GM19240 (cell line): ENCODE data around the gene FOXP1.

Experiments
- DNase-seq: peaks from one replicate; pipeline ENCODE4 v3.0.0; 2011; ENCODE audit warnings: low spot score; ENCODE audit not compliant: insufficient read length

FOXP1 gene

GRCh38 chr3:71378509-71378908, 205.0 kb downstream of the FOXP1 start:
- no peak for DNase-seq

GRCh38 chr3:71376911-71377310, 206.6 kb downstream of the FOXP1 start:
- no peak for DNase-seq

- no peak for DNase-seq
Measured at GRCh38 chr3:71376503-71376902, 207.0 kb downstream of the FOXP1 start.

DNA sequence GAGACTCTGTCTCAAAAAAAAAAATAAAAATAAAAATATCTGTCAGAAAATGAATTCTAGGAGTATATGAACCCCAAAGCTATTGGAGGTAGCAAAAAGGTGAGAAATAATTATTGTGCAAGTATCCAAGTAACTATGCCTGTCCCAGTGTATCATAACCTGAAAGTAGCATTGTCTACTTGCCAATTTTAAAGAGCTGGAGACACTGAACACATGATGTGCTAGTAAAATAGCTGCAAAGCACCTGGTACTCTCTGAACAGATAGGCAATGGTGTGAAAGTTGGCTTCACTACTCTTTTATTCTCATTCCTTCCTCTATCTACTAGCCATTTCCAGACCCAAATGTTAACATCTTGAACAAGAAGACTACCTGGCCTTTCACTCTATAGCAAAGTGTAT, 208.9 kb downstream of the FOXP1 start:
- no peak for DNase-seq

GRCh38 chr3:71372911-71373637, 210.5 kb downstream of the FOXP1 start:
- no peak for DNase-seq

- DNase-seq, result no peak
Measured at GRCh38 chr3:71372241-71372768, 211.2 kb downstream of the FOXP1 start.

DNA sequence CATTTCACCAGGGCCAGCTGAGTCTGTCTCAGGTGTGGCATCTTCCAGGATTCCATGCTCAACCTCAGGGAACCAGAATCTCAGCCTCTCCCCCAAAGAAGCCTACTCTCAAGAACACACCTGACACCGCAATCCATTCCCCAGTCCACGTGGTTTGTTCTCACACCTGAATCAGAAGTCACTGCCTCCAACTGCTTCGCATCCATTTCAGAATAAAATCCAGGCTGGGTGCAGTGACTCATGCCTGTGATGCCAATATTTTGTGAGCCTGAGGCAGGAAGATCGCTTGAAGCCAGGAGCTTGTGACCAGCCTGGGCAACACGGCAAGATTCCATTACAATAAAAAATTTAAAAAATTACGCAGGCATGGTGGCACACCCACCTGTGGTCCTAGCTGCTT, 212.2 kb downstream of the FOXP1 start:
- no peak for DNase-seq

DNA sequence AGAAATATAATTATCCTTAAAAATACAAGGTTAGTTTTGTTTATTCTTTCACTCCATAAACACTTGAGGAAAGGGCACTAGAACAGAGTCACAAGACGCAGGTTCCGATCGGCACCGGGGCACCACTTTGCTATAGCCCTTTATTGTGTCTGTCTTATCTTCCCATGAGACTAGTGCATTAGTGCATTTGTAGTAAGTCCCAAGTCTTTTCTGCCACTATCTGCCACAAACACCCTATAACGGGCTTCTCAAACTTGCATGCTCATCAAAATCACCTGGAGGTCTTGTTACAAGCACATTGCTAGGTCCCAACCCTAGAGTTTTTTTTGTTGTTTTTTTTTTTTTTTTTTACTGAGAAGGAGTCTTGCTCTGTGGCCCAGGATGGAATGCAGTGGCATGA, 213.1 kb downstream of the FOXP1 start:
- no peak for DNase-seq

DNA sequence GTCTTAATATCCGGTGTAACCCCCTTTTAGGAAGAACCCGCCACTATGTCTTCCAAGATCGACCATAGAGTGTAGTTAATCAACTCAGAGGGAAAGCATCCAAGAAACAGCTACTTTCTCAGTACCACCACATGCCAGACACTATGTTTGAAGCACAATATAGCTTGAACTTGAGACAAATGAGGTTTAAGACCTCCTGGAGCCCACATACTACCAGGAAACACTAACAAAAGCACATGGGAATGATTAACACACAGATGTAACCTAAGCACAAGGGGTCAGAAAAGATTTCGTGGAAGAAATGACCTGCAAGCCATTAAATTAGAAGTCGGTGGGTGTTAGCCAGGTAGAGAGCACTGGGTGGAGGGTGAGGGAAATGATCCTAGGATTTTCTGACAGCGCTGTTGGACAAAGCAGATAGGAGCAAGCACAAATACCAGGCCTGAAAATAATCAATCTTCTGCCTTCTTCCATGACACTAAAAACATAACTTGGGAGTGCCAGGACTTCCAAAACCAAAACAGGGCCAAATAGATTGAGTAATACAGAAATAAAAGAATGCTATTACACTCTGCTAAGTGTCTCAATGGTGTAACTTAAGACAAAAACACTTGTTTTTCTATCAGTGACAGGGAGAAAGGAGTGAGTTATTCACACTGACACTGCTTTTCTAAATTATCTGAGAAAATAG, 213.7 kb downstream of the FOXP1 start:
- no peak for DNase-seq

DNA sequence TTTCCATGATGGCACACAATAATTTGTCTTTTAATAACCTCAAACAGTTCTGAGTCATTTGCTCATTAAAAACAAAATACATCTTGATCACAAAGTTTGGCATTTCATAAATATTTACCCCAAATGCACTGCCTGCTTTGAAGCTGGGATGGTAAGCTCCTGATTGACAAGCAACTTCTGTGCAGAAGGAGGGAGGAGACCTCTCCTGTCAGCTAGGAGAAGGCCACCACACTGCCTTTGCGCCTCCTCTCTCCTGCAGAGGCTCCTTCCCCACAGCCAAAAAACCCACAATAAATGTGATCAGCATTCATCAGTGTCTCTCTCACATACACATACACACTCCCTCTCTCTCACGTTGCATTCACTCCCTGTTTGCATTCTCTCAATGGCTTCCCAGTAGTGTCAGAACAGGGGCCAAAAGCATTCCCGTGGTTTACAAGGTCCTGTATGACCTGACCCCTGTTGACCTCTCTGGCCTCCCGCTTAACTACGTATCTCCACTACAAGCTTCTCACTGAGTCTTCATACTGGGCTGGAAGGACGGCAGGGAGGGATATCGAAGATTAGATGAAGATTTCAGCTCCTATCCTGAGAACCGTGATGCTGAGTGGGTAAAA, 216.4 kb downstream of the FOXP1 start:
- DNase-seq, result no peak

- no peak for DNase-seq
Measured at GRCh38 chr3:71361334-71361890, 222.1 kb downstream of the FOXP1 start.

GRCh38 chr3:71360764-71361163, 222.8 kb downstream of the FOXP1 start:
- no peak for DNase-seq

DNA sequence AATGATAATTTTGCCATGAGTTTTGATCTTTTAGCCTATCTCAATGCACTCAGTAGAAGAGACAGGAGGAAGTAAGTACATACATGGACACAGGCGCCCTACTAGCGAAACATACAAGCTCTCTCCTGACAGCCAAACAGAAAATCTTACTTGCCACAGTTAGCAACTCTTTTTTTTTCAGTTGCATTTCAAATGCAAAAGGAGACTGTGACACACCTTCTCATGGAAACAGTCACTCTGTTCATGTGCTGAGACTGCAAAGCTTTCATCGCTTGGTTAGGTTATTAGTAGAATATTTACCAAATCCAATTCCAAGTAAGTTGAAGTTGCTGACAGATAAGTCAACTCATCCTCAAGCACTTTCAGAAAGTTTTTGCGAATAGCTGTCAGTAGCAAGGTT, 223.3 kb downstream of the FOXP1 start:
- no peak for DNase-seq

- DNase-seq, result no peak
Measured at GRCh38 chr3:71358243-71358642, 225.3 kb downstream of the FOXP1 start.

GRCh38 chr3:71356265-71356664, 227.3 kb downstream of the FOXP1 start:
- no peak for DNase-seq

DNA sequence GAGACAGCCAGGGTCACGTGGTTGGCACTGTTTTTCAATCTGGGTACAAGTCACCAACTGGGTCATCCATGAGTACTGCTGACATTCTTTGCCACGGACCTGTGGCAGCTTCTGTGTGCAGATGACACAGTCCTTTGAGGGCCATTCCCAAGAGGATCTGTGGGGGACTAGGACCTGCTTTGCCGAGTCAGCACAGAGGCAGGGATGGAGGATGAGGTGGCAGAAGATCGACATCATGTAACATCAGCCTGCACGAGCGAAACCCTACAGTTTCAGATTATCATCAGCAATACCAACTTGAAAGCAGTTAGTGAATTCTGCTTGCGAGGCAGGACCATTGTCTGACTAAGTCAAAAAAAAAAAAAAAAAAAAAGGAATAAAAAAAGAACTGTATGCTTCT, 227.7 kb downstream of the FOXP1 start:
- DNase-seq, result no peak

DNA sequence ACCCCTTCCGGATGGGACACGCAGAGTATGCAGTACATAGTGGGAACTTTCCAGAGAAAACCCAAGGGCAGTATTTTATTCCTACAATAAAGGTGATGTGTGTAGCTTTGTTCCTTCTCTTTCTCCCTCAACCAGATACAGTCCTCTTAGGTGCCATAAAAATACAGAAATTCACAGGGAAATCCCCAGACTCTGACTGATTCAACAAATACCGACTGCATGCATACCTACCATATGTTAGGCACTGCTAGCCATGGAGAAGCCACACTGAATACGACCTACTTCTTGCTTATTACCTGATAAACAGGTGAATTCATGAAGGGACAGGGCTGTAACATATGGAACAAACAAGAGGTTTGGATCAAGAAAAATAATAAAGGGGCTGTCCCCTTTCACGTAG, 228.5 kb downstream of the FOXP1 start:
- no peak for DNase-seq

DNA sequence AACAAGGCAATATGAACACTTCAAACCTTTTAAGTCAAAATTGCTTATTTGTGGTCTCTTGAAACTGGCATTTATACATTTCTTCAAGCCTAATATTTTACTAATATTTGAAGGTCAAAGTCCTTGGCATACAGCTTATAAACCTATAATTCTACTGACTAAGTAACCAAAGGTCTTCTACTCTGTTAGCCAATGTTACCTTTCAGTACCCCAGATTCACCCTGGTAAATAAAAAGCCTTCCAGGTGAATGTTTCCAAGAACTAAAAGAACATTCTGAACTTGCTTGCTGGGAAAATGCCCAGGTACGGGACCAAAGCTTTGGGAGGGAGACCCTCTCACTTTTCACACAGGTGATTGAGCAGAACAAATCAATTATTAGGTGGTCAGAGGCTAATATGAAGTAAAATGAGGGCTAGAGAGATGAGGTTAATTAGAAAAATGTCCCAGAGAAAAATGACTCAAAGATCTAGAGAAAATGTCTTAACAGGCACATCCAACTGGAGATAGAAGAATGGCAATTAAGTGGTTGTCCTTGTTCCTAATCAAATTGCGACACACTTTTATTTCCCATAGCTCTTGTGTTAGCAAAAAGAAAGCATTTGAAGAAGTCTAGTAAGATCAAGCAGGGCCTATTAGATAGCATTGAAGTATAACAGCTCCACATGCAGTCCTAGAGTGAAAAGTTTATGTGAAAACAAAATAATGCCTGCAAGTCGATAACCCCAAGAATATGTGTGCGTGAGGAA, 232.0 kb downstream of the FOXP1 start:
- DNase-seq, result no peak

DNA sequence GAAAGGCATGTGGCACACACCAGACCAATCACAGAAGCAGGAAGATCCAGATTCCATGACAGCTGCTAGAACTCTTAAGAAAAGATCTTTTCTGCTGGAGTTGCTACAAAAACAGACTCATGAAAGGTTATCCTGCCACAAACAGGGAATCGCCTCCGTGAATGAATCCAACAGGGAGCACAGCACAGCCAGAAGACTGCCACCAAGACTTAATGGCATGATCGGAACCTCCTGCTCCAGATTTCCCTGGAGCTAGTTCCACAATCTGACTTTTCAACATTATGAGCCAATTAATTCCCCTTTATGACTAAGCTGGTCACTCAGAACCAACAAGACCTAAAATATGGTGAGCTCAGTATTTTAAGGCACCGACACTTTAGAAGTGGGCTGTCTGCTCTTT, 232.5 kb downstream of the FOXP1 start:
- no peak for DNase-seq

- DNase-seq, result no peak
Measured at GRCh38 chr3:71348831-71349230, 234.7 kb downstream of the FOXP1 start.

GRCh38 chr3:71348001-71348632, 235.4 kb downstream of the FOXP1 start:
- no peak for DNase-seq
